HepG2 (cell line): ENCODE data around the gene CNPPD1. TPM values are rescaled to one million over a fixed set of nuclear protein-coding genes. Genes with fewer than 3 reads are reported as not detected.

Experiments
- ATAC-seq: fragments of 200-7000 bp; cut with Tn5 transposase; 3 replicates; pipeline ENCODE4 v1.9.1; 2020; ENCODE audit warnings: mild to moderate bottlenecking, moderate library complexity
- BruUV-seq: library from RNA; stranded (reverse); fragments of 400-500 nt; replicated peaks from 2 replicates; lab custom pipeline; 2021; lab: Mats Ljungman, UMichigan
- CTCF ChIA-PET: fragments of 300-600 bp; formaldehyde crosslinking; extraction: SDS; loops from one replicate; lab custom pipeline; 2021; ENCODE audit warnings: low total read pairs, inconsistent platforms, low intra/inter-chr PET ratio; lab: Yijun Ruan, JAX
- POLR2A ChIA-PET: fragments of 350-600 bp; sonication (Branson Sonifier 250); formaldehyde crosslinking; loops from one replicate; lab custom pipeline; 2020; ENCODE audit warnings: antibody characterized with exemption, inconsistent platforms; lab: Yijun Ruan, JAX
- DNase-seq: peaks from one replicate; pipeline ENCODE4 v3.0.0-alpha.2; 2015; ENCODE audit warnings: low spot score
- FAIRE-seq: peaks from 3 replicates; lab custom pipeline; 2011; peaks lifted over from hg19 to GRCh38; lab: Jason Lieb, UNC
- H2AFZ ChIP-seq: one replicate; pipeline ENCODE4 v1.6.1; 2011; ENCODE audit warnings: low read length, inconsistent platforms
- H3K27ac ChIP-seq: fragments of 300-600 bp; 3 replicates; pipeline ENCODE4 v1.8.0; 2011; ENCODE audit warnings: mixed run types, mild to moderate bottlenecking, mixed read lengths, low read length, inconsistent platforms; ENCODE audit not compliant: insufficient read depth; ENCODE audit errors: extremely low read length
- H3K27me3 ChIP-seq, 2 experiments: fragments of 200-600 bp in 1 of 2; 2 replicates in 1 of 2; 3 replicates in 1 of 2; pipeline versions ENCODE4 v1.6.0 to v1.8.0; 2011; ENCODE audit warnings: low read length in 2 of 2, mild to moderate bottlenecking in 2 of 2, moderate library complexity in 2 of 2, inconsistent platforms in 1 of 2; ENCODE audit not compliant: insufficient read depth in 2 of 2, control insufficient read depth in 1 of 2
- H3K36me3 ChIP-seq, 2 experiments: fragments of 200-600 bp in 1 of 2; replicated peaks in 1 of 2; 2 replicates in 1 of 2; 3 replicates in 1 of 2; pipeline versions ENCODE4 v1.5.1 to v1.8.0; 2011; ENCODE audit warnings: low read length in 2 of 2, inconsistent platforms in 1 of 2; ENCODE audit not compliant: insufficient read depth in 2 of 2, control insufficient read depth in 1 of 2
- H3K4me1 ChIP-seq: 2 replicates; pipeline ENCODE4 v1.5.1; 2012; ENCODE audit warnings: low read length, inconsistent platforms; ENCODE audit not compliant: insufficient read depth
- H3K4me2 ChIP-seq: 2 replicates; pipeline ENCODE4 v1.6.0; 2011; ENCODE audit warnings: low read depth, low read length, inconsistent platforms
- H3K4me3 ChIP-seq, 3 experiments: fragments of 200-600 bp in 1 of 3; sonication (generic), shearing (Covaris generic) in 1 of 3; replicated peaks in 1 of 3; 2 replicates each; pipeline ENCODE4 v1.5.1; 2011 to 2016; ENCODE audit warnings: low read length in 3 of 3, inconsistent platforms in 2 of 3, low read depth in 2 of 3, mild to moderate bottlenecking in 2 of 3, control low read depth in 1 of 3, mixed read lengths in 1 of 3; ENCODE audit not compliant: insufficient read depth in 1 of 3
- H3K79me2 ChIP-seq: one replicate; pipeline ENCODE4 v1.6.1; 2011; ENCODE audit warnings: low read length, inconsistent platforms; ENCODE audit not compliant: insufficient read depth
- H3K9ac ChIP-seq: 2 replicates; pipeline ENCODE4 v1.6.0; 2011; ENCODE audit warnings: mild to moderate bottlenecking, low read depth, low read length, inconsistent platforms; ENCODE audit not compliant: insufficient read depth
- H3K9me3 ChIP-seq: 2 replicates; pipeline ENCODE4 v1.5.1; 2012; ENCODE audit warnings: mild to moderate bottlenecking, low read length
- H4K20me1 ChIP-seq: 2 replicates; pipeline ENCODE4 v1.6.0; 2011; ENCODE audit warnings: inconsistent platforms, mild to moderate bottlenecking, low read length, moderate library complexity; ENCODE audit not compliant: insufficient read depth
- CSRNP2 ChIP-seq: sonication (generic); formaldehyde crosslinking; conservative IDR thresholded peaks from 2 replicates; pipeline ENCODE4 v1.8.0; 2022; ENCODE audit warnings: low read depth, missing genetic modification reagents
- ELK4 ChIP-seq: sonication (generic); formaldehyde crosslinking; IDR thresholded peaks from 2 replicates; pipeline ENCODE4 v1.9.0; 2021; ENCODE audit warnings: missing genetic modification reagents, borderline replicate concordance
- HOXA3 ChIP-seq: sonication (generic); formaldehyde crosslinking; IDR thresholded peaks from 2 replicates; pipeline ENCODE4 v1.5.0; 2020; ENCODE audit warnings: missing genetic modification reagents
- MATR3 ChIP-seq: sonication (generic); formaldehyde crosslinking; IDR thresholded peaks from 2 replicates; pipeline ENCODE4 v1.4.0; 2020; ENCODE audit warnings: missing genetic modification reagents
- NFE2L2 ChIP-seq: fragments of 150-350 bp; IDR thresholded peaks from 2 replicates; pipeline ENCODE4 v1.6.1; 2014; ENCODE audit warnings: low read length
- NFIB ChIP-seq: sonication (generic); formaldehyde crosslinking; IDR thresholded peaks from 2 replicates; pipeline ENCODE4 v1.9.0; 2021; ENCODE audit warnings: missing genetic modification reagents, mild to moderate bottlenecking, borderline replicate concordance
- NR2F1 ChIP-seq, 2 experiments: fragments of 450-650 bp in 1 of 2; formaldehyde crosslinking in 1 of 2; IDR thresholded peaks; 2 replicates each; pipeline versions ENCODE4 v1.5.0 to v1.6.1; 2016 to 2020; ENCODE audit warnings: mild to moderate bottlenecking in 1 of 2, missing compliant biosample characterization in 1 of 2, missing genetic modification reagents in 1 of 2, moderate library complexity in 1 of 2
- SMAD3 ChIP-seq: sonication (generic); formaldehyde crosslinking; IDR thresholded peaks from 2 replicates; pipeline ENCODE4 v1.4.0; 2020; ENCODE audit warnings: missing genetic modification reagents
- SUZ12 ChIP-seq: fragments of 150-350 bp; IDR thresholded peaks from 2 replicates; pipeline ENCODE4 v1.6.1; 2014; ENCODE audit warnings: low read depth, low read length
- THAP11 ChIP-seq: IDR thresholded peaks from 2 replicates; pipeline ENCODE4 v1.6.1; 2016; ENCODE audit warnings: missing biosample characterization, missing genetic modification reagents
- ZNF251 ChIP-seq: sonication (generic); formaldehyde crosslinking; IDR thresholded peaks from 2 replicates; pipeline ENCODE4 v1.9.0; 2021; ENCODE audit warnings: mild to moderate bottlenecking, missing genetic modification reagents
- ZNF678 ChIP-seq: sonication (generic); formaldehyde crosslinking; IDR thresholded peaks from 2 replicates; pipeline ENCODE4 v1.4.0; 2020; ENCODE audit warnings: mild to moderate bottlenecking, missing genetic modification reagents
- ZNF788 ChIP-seq: sonication (generic); formaldehyde crosslinking; IDR thresholded peaks from 2 replicates; pipeline ENCODE4 v1.5.0; 2020; ENCODE audit warnings: mild to moderate bottlenecking, missing genetic modification reagents, borderline replicate concordance
- ZSCAN25 ChIP-seq: sonication (generic); formaldehyde crosslinking; IDR thresholded peaks from 2 replicates; pipeline ENCODE4 v1.8.0; 2022; ENCODE audit warnings: mild to moderate bottlenecking, missing genetic modification reagents
- WGBS: methylation state at CpG from one replicate; pipeline ENCODE4 v1.1.6; 2017; ENCODE audit warnings: low lambda C conversion rate; 5-methylcytosine and 5-hydroxymethylcytosine counted together
- in situ Hi-C: cut with HindIII; loops from 2 replicates; pipeline ENCODE4 v1.10.0; 2017; ENCODE audit warnings: low pct_unique_long_range_greater_than_20kb; ENCODE audit not compliant: extremely low pct_ligation_motif_present
- intact Hi-C: fragments of 100-400 bp; cut with micrococcal nuclease; formaldehyde crosslinking; loops from one replicate; pipeline ENCODE4 v1.10.0; 2022; ENCODE audit not compliant: unreplicated experiment
- polyA plus RNA-seq, 8 experiments: library from polyadenylated mRNA; depleted of rRNA in 3 of 8; stranded (reverse) in 7 of 8; unstranded in 1 of 8; fragments of >200 nt; fragmentation: Illumina TruSeq in 4 of 8; extraction: Trizol in 4 of 8; gene quantifications; 2 replicates each; pipeline versions ENCODE4 v1.2.1 to v1.2.3, GENCODE V29; 2011 to 2016; ENCODE audit warnings: low read depth in 4 of 8, missing spikeins in 1 of 8, mixed read lengths in 1 of 8; ENCODE audit not compliant: insufficient read depth in 1 of 8
- total RNA-seq, 5 experiments: library from RNA; depleted of rRNA; stranded (reverse); fragments of >200 nt; fragmentation: Illumina TruSeq; extraction: Trizol; gene quantifications; 2 replicates each; pipeline ENCODE4 v1.2.3, GENCODE V29; 2016; ENCODE audit warnings: low read depth in 1 of 5
- TF ChIP-seq, protein P1 (sequence below): sonication (generic); formaldehyde crosslinking; IDR thresholded peaks from 2 replicates; pipeline ENCODE4 v1.4.0; 2020; ENCODE audit warnings: missing genetic modification reagents
- TF ChIP-seq, protein P2 (sequence below): sonication (generic); formaldehyde crosslinking; IDR thresholded peaks from 2 replicates; pipeline ENCODE4 v1.5.1; 2020; ENCODE audit warnings: mild to moderate bottlenecking, missing genetic modification reagents, moderate library complexity

The CNPPD1 gene
- total and polyA plus RNA-seq, 2 of the 13 experiments (the other 11 are each of a cell fraction or from before 2014, with no cell fraction given): 35.5 to 49.4 TPM

- ChIA-PET POLR2A (interaction anchor here (1.0 kb wide), 1 partner anchor 67 kb away, joined by 3 read pairs; no protein-coding TSS in a partner anchor), CTCF (no interaction called here)
- intact Hi-C loops: no loop called here
- Histone ChIP-seq H3K9ac (no peak overlapping the region), H3K27ac (no peak overlapping the region), H3K4me3 (no peak overlapping the region), H3K36me3 (no peaks in the 10 kb centered on the region; a peak in 1 of 5 replicates), H3K9me3 (no peaks in the 10 kb centered on the region), H3K27me3 (no peaks in the 10 kb centered on the region), H4K20me1 (peaks cover 23% of the 10 kb centered on the region), H3K4me1 (peaks cover 57% of the 10 kb centered on the region), H3K4me2 (peak overlapping the region; percentile 29), H3K79me2 (no peaks in the 10 kb centered on the region), H2AFZ (no peak overlapping the region)
- in situ Hi-C loops: no loop called here
- DNase-seq: peak; percentile 77
- peak; percentile 23 for FAIRE-seq
- WGBS: 35% methylated on average over 10 of the region's 10 CpGs
- ATAC-seq: peak; percentile 41
- no TSS peak for BruUV-seq
- peak; percentile 98 for TF ChIP-seq ZSCAN25 (CRISPR knock-in tag)
- TF ChIP-seq ELK4 (CRISPR knock-in tag): no peak
- no peak for TF ChIP-seq ZNF251 (CRISPR knock-in tag)
- 0 out of 2 replicates have a peak, but pooled peaks have one; percentile 19 for TF ChIP-seq THAP11
- TF ChIP-seq, protein P1, sequence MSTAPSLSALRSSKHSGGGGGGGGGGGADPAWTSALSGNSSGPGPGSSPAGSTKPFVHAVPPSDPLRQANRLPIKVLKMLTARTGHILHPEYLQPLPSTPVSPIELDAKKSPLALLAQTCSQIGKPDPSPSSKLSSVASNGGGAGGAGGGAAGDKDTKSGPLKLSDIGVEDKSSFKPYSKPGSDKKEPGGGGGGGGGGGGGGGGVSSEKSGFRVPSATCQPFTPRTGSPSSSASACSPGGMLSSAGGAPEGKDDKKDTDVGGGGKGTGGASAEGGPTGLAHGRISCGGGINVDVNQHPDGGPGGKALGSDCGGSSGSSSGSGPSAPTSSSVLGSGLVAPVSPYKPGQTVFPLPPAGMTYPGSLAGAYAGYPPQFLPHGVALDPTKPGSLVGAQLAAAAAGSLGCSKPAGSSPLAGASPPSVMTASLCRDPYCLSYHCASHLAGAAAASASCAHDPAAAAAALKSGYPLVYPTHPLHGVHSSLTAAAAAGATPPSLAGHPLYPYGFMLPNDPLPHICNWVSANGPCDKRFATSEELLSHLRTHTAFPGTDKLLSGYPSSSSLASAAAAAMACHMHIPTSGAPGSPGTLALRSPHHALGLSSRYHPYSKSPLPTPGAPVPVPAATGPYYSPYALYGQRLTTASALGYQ (CRISPR knock-in tag): no peak
- TF ChIP-seq NFE2L2: no peak
- TF ChIP-seq ZNF788 (CRISPR knock-in tag): no peak
- TF ChIP-seq SMAD3 (CRISPR knock-in tag): no peak
- peak; percentile 40 for TF ChIP-seq HOXA3 (CRISPR knock-in tag)
- TF ChIP-seq MATR3 (CRISPR knock-in tag): no peak
- no peak for TF ChIP-seq ZNF678 (CRISPR knock-in tag)
- TF ChIP-seq, protein P2, sequence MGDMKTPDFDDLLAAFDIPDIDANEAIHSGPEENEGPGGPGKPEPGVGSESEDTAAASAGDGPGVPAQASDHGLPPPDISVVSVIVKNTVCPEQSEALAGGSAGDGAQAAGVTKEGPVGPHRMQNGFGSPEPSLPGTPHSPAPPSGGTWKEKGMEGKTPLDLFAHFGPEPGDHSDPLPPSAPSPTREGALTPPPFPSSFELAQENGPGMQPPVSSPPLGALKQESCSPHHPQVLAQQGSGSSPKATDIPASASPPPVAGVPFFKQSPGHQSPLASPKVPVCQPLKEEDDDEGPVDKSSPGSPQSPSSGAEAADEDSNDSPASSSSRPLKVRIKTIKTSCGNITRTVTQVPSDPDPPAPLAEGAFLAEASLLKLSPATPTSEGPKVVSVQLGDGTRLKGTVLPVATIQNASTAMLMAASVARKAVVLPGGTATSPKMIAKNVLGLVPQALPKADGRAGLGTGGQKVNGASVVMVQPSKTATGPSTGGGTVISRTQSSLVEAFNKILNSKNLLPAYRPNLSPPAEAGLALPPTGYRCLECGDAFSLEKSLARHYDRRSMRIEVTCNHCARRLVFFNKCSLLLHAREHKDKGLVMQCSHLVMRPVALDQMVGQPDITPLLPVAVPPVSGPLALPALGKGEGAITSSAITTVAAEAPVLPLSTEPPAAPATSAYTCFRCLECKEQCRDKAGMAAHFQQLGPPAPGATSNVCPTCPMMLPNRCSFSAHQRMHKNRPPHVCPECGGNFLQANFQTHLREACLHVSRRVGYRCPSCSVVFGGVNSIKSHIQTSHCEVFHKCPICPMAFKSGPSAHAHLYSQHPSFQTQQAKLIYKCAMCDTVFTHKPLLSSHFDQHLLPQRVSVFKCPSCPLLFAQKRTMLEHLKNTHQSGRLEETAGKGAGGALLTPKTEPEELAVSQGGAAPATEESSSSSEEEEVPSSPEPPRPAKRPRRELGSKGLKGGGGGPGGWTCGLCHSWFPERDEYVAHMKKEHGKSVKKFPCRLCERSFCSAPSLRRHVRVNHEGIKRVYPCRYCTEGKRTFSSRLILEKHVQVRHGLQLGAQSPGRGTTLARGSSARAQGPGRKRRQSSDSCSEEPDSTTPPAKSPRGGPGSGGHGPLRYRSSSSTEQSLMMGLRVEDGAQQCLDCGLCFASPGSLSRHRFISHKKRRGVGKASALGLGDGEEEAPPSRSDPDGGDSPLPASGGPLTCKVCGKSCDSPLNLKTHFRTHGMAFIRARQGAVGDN (CRISPR knock-in tag): peak; percentile 13; the same call in 1 of the 2 replicates
- no peak for TF ChIP-seq NFIB (CRISPR knock-in tag)
- TF ChIP-seq SUZ12: no peak
- TF ChIP-seq CSRNP2 (CRISPR knock-in tag): no peak
- TF ChIP-seq NR2F1 (CRISPR knock-in tag; IDR thresholded peaks at IDR 0.05): no peak
Observed at GRCh38 chr2:219125225-219125885, 51.4 kb downstream of the CNPPD1 start.
